Middle frontal gyrus (tissue), 1 donor: ENCODE data around the gene CDH2.

Source experiments
- DNase-seq: peaks from one replicate; pipeline ENCODE4 v3.0.0-alpha.2; 2015; ENCODE audit warnings: low spot score; ENCODE audit errors: extremely low spot score

CDH2 gene

DNA sequence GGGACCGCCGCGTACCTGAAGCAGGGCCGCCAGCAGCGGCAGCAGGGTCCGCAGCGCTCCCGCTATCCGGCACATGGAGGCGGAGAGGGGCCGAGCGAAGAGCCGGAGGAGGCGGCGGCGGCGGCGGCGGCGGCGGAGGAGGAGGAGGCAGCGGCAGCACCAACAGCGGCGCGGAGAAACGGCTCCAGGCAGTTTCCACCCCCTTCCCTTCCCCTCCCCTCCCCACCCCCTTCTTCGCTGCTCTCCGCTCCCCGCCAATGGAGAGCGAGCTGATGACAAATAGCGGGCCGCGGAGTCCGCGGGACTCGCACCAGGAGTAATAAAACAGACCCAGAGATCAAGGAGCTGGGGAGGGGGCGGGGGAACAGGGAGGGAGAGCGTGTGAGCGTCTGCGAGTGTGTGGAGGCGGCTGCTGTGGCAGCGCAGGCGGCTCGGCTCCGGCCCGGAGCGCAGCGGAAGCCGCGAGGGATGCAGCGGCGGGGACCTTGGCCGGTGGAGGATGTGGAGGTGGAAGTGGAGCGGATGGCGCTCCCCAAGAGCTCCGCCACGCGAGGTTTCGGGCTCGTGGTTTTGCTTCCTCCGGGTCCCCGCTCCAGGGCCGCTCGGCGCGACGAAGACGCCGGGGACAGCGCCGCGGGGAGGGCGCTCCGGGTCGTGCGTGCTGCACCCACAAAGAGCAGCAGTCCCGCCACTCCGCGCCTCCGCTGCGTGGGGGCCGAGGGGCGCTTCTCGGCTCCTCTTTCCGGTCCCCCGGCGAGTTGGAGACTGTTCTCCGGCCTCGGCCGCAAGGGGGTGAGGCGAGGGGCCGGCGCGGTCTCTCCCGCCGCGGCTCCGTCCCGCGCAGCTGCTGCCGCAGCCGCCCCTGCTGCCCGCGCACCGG, at the start of gene CDH2:
CDH2 (minus strand) TSS at position 183 of the 880 bp plus-strand sequence; CDS start at position 75, 108 bp downstream.
- peak; percentile 18 for DNase-seq

DNA sequence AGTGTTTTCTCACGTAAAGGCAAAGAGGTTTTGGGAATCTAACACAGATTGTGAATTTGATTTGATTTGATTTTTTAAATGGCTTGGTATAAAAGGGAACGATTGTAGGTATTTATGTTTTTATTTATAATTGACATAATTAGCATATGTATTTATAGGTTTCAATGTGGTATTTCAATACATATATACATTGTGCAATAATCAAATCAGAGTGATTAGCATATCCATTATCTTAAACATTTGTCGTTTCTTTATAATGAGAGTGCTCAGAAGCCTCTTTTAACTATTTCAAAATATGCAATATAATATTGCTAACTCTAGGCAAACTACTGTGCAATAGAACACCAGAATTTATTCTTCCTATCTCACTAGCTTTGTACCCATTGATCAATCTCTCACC, 35.1 kb upstream of the CDH2 start:
- DNase-seq: no peak

DNA sequence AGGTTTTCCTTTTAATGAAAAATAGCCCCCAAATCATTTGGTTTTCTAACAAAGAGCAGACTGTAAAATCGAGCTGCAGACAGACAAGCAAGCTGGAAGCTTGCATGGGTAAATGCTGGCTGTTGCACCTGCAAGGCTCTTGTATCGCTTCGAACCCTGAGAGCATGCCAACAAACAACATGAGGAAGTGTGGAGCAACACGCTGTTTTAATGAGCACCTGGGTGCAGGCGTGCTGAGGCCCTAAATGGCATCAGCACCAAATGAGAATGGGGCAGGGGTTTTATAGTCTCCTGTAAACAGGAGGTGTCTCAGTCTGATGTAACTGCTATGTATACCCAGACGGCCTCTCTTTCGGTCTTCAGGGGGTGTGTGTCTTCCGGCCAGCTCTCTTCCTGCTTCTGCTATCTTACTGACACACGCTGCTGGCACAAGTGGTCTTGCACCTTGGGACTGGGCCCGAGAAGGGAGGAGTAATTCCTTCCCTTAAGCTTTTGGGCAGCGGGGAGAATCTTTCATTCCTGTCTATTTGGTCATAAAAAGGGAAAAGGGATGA, 31.9 kb upstream of the CDH2 start:
- no peak for DNase-seq

GRCh38 chr18:28208268-28208667, 31.3 kb upstream of the CDH2 start:
- no peak for DNase-seq

GRCh38 chr18:28204154-28204553, 27.2 kb upstream of the CDH2 start:
- no peak for DNase-seq

- no peak for DNase-seq
These were observed 24.1 kb upstream of the CDH2 start for GRCh38 chr18:28201056-28201455.

GRCh38 chr18:28198620-28199019, 21.7 kb upstream of the CDH2 start:
- DNase-seq: no peak

DNA sequence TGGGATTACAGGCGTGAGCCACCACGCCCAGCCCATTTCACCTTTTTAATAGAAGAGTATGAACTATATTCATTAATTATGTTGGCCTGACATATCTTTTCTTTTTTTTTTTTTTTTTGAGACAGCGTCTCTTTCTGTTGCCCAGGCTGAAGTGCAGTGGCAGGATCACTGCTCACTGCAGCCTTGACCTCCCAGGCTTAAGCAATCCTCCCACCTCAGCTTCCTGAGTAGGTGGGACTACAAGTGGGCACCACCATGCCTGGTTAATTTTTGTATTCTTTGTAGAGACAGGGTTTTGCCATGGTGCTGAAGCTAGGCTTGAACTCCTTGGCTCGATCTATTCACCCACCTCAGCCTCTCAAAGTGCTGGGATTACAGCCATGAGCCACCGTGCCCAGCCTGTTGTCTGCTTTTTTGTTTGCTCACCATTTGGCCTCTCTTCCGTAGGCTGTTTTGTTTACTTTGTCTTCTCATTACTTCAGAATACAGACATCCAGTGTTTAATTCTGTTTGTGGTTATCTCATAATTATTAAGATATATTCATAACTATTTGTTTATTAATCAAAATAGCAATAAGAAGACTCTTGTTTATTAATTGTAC, 16.3 kb upstream of the CDH2 start:
- DNase-seq: no peak

DNA sequence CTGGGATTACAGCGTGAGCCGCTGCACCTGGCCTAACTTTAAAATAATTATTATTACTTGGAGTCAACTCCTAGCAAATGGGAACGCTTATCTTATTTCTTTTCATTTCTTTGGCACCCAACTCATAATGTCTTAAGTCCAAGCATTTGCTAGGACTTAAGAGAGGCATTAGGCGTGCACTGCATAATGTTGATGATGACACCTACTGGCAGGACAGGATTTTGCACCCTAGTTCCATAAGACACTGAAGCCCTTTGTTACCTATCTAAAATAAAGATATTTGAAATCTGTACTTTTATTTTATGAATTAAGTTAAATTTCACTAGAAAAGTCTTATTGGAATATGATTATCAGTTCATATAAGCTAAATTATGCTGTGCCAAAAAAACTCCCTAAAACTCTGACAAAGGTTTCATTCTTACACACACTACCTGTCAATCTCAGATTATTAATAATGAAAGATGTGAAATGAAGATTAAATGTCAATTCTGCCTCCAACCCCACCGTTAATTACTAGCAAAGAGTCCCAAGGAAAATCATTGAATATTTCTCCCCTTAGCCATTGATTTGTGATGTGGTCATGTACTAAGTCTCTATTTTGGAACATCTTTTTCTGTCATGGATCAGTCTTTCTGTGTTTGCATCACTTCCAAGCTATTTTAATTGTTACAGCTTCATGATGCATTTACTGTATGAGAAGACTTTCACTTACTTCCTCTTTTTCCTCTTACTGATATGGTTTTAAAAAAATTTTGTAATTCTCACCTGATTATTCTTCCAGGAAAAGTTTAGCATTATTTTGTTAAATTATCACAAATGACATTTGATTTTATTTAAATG, 12.7 kb upstream of the CDH2 start:
- no peak for DNase-seq

DNA sequence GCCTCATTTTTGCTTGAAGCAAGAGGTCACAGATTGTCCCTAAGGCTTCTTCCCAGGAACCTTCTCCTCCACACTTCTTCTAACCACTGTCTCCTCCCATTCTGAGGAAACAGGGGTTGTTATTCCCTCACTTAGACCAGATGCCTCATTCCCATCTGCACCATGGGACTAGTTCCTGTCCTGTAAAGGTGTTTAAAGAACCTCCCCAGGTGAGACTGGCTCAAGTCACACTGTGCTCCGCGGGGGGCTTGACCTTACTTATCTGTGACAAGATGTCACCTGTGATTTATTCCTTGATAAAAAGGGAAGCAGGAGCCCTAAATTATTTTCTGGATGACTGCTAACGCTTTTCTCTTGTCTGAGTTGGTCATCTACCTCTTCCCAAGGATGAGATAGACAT, 8.2 kb upstream of the CDH2 start:
- no peak for DNase-seq

DNA sequence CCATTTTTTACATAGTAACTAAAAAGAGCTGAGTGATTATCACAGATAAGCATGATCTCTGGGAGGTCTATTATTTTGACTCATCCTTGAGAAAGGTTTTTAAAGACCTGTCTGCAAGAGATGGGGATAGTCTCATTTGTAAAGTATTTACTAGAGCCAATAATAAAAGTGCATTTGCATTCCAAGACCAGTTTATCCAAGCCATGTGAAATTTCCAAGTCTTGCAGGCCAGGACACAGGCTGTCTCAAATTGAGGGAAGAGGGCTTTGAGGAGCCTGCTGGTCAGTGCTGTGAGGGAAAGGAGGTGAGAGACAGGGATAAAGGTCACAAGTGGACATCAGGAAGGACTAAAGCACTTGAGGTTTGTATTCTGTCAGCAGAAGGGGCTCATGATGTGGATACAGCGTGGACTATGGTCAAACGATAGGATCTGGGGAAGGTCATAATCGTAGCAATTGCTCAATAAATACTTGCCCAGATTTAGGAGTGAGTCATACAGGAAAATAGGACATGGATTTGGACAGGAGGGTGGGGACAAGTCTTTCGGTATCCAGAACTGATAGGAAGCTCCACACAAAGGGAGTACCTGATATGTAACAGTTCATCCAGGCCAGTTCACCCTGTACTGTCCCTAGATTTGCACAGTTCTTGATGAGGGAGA, 6.6 kb upstream of the CDH2 start:
- no peak for DNase-seq

- no peak for DNase-seq
These were observed 4.7 kb upstream of the CDH2 start for GRCh38 chr18:28181616-28182015.

DNA sequence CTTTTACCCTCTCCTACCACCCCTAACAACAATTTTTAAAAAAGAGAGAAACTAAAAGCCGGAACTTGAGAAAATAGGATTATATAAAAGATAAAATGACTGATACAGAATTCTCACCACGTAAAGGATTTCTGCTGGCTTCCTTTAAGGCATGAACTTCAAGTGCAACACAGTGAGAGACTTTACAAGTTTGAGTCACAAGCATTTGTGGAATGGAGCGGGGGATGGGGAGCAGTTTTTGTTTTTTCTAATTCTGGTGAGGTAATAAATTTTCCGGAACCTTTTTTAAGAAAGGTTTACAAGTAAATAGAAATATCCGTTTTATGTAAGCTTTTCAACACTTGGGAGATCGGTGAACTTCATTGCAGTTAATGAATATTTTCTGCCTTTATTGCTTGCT, 1.8 kb upstream of the CDH2 start:
- no peak for DNase-seq

DNA sequence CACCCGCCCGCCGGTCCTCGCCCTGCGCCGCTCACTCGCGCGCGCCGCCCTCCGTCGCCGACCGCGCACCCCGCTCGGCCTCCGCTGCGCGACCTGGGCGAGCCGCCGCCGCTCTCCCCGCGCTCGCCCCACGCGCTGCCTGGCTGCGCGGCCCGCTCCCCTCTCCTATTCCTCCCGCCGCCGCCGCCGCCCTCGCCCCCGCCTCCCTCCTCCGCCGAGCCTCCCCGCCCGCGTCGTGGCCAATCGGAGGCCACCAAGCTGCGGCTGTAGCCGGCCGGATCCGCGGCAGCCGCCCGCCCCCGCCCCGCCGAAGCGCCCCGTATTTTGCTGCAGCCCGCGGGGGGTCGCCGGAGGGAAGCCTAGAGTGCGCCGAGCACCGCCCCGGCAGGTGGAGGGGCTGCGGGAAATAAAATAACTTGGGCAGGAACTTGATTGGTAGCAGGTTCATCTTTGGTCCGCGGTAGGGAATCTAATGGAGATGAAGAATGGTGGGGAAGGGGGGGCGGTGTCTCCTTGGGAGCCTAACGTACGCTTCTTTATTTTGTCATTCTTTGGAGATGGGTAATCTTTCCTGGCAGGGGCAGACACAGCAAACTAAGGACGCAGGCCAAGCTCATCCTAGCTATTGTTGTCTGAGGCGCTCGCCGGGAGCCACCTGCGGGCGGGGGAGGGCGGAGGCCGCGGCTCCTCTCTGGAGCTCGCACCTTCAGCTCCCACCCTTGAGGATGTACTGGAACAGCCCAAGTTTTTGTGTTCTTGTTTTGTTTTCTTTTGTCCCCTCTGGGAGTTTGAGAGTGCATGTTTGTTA, 1.1 kb upstream of the CDH2 start:
- DNase-seq: peak; percentile 31

DNA sequence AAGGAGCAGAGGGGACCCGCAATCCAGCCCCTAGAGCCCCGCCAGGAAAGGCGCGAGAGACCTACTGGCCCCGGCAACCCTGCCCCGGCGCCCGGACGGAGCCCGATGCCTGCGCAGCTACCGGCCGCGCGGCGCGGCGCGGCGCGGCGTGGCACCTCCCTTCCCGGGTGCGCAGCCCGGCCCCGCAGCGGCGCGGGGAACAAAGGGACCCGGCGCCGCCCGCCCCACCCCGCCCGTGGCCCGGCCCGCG, 307 bp downstream of the CDH2 start:
- no peak for DNase-seq

GRCh38 chr18:28175930-28176697, 816 bp downstream of the CDH2 start:
- no peak for DNase-seq

DNA sequence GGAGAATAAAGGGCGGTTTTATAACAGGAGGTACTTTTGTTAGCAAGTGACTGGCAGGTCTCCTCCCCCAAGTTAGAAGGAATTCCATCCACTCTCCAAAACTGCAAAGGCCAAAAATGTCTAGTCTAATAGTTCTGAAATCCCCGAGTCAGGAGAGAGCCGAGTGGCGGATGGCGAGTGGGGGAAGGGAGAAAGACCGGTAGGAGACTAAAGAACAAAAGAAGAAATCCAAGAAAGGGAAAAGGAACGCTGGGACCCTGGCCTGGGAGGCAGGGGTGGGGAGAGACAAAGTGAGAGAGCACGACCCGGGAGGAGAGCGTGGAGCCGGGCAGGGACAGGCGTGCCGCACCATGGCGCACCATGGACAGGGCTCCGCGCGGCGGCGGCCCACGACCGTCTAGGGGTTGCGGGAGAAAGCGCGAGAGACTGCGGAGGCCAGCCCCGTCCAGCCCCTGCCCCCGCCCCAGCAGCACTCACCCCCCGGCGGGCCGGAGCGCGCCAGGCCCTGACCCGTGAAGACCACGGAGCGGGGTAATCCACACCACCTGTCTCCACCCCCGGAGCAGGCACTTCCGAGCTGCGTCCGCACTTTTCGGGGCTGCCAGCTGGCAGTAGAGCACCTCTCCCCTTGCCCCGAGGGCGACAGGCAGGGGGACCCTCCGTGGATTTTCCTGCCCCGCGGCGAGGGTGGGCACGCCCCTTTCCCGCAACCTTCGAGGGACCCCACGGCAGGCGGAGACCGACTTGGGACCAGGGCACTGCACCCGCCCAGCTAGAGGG, 1.6 kb downstream of the CDH2 start:
- DNase-seq: no peak

DNA sequence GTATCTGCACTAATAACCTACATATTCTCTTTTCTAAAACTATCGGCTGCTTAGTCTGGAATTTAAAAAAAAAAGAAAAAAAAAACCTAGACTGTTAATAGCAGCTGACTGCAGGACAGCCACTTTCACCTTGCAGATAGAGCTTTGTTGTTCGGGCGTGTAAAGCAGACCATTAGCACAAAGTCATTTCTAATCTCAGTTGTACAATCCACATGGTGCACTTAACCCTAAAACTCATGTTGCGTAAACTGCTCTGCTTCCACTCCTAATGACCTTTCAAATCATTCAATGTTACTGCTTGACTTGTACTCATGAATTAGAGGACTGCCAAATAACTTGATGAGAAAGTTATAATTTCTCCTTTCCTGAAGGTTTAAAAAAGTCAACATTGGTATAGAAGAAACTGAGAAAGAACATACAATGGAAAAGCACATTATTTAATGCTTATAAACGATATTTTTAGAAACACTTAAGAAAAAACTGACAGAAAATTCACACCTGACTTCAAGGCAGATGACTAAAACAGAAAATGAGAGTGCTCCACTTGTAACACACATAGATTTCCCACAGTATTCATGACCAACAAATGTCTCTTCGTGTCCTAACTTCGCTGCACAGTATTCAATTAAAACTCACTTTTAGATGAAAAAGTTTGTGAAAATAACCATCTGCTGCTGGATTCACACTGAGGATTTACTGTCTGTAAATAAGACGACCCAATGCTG, 2.6 kb downstream of the CDH2 start:
- no peak for DNase-seq
